ENCODE measurements around the gene PACSIN1.

The PACSIN1 gene

GRCh38 chr6:34547701-34548644 lies 82.1 kb downstream of the PACSIN1 start:
- DNase-seq, result no peak

DNA sequence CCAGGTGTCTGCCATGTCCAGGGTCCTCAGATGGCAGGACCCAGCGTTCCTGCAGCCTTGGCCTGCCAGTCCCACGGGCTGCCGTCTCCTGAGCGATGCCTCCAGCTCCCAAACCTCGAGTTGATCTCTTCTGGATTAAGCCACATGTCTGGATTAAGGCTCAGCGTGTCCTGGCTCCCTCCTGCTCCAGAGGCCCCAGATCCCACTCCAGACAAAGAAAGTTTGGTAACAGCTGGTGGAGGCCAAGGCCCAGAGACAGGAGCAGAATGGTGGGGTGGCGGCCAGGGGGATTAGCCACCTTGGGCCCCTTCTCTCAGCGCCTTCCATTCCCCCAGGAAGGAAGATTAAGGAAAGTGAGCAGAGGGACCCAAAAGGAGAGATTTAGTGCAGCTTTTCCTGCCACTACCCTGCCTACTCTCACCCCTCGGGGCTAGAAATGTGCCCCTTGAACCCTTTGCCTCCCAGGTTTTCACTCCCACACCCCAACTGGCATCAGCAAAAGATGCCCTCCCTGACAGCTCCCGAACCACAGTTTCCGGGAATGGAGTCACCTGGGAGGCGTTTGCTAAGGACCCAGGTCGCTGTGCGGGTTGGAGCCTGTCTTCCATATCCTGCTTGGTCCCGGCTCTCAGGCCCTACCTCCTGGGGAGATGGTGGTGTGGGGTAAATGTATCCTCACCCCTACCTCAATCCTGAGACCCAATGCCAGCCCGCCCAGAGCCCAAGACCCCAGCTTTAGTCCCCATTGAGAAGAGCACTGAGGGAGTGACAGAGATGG lies 83.3 kb downstream of the PACSIN1 start:
- DNase-seq, result no peak

- DNase-seq, result no peak
These were observed 83.9 kb downstream of the PACSIN1 start for GRCh38 chr6:34549804-34550202.

GRCh38 chr6:34551720-34552119 lies 85.8 kb downstream of the PACSIN1 start:
- DNase-seq, result no peak

DNA sequence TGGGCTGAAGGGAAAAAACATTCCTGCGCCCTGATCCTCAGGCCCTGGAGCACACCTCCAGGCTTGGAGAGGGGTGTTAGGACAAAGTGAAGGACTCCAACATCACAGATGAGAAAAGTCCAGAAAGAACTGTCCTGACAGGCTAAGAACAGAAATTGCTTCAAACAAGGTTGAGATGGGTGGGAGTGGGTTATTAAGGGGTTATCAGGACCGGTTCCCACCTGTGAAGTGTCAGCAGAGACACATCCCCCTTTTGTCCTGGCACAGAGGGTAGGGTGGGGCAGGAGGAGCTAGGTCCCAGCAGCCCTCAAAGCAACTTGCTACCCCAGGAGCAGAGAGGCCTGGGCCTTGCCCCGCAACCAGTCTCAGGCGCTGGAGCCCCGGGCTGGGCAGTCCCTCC lies 86.7 kb downstream of the PACSIN1 start:
- DNase-seq, result no peak

DNA sequence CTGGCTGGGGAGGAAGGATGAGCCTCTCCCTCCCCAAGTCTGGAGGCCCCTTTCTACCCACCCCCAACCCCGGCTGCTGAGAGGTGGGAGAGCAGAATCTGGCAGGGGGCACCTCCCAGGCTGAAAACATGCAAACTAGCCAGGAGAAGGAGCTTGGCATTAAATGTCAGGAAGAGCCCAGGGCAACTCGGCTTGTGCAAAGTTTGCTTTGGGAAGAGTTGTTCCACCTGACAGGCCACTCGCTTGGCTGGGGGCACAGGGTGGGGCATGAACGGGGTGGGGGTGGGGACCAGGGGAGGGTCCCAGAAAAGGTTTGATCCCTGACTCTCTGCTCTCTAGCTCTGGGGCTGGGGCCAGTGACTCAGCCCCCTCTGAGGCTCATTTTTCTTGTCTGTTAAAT lies 87.3 kb downstream of the PACSIN1 start:
- no peak for DNase-seq

DNA sequence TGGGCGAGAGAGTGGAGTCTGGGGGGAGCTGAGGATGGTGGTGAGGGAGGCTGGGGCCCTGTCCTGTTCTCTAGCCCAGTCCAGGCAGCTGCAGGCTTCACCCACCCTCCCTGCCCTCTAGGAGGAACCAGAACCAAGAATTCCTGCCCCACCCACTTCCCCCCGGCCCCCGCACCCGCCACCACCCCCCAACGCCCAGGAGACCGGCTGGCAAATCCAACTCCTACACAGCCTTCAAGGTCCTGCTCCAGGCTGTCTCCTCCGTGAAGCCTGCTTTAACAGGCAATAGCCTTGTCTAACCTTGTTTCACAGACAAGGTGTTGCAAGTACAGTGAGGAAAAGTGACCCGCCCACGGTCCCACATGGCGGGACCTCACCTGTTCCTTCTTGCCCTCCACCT lies 87.9 kb downstream of the PACSIN1 start:
- no peak for DNase-seq

DNA sequence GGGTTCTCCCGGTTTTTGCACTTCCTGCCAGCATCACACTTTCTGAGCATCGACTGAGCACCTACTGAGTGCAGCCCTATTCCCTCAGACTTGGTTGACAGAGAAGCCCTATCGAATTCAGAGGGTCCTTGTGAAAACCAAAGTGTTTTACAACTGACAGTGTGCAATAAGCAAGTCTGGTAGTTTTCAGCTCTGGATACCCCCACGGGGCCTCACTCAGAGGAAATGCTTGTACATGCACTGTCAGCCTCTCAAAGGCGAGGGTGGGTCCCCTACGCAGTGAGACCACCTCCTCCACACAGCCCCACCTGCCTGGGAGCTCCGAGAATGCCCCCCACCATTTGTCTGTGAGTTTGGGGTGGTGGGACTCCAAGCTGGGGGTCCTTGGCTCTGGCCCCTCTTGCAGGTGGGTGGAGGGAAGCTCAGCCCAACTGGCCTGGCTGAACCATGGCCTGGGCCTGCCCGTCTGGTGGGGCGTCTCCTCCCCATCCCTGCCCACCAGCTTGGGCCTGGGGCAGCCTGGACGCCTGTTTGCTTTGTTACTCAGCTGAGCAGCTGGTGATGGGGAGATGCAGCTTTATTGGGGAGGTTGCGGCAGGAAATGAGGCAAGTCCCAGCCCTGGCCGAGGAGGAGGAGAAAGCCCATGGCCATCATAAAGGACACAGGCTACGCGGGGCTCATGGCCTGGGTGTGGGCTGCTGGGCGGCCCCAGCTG lies 88.6 kb downstream of the PACSIN1 start:
- no peak for DNase-seq

GRCh38 chr6:34555007-34555322 lies 89.1 kb downstream of the PACSIN1 start:
- DNase-seq, result no peak

- no peak for DNase-seq
These were observed 89.5 kb downstream of the PACSIN1 start for GRCh38 chr6:34555328-34555727.

- DNase-seq, result no peak
These were observed 90.2 kb downstream of the PACSIN1 start, which contains the start of gene SPDEF for GRCh38 chr6:34556031-34556471. Gene SPDEF, minus strand, starts transcription at chr6:34556329. Its CDS starts 11,874 bp downstream, at chr6:34544455.

GRCh38 chr6:34556493-34556892 lies 90.6 kb downstream of the PACSIN1 start:
- no peak for DNase-seq

GRCh38 chr6:34557228-34557627 lies 91.4 kb downstream of the PACSIN1 start:
- DNase-seq, result no peak

- no peak for DNase-seq
These were observed 92.4 kb downstream of the PACSIN1 start for GRCh38 chr6:34558172-34558714.

GRCh38 chr6:34559651-34560365 lies 93.9 kb downstream of the PACSIN1 start:
- DNase-seq, result no peak

DNA sequence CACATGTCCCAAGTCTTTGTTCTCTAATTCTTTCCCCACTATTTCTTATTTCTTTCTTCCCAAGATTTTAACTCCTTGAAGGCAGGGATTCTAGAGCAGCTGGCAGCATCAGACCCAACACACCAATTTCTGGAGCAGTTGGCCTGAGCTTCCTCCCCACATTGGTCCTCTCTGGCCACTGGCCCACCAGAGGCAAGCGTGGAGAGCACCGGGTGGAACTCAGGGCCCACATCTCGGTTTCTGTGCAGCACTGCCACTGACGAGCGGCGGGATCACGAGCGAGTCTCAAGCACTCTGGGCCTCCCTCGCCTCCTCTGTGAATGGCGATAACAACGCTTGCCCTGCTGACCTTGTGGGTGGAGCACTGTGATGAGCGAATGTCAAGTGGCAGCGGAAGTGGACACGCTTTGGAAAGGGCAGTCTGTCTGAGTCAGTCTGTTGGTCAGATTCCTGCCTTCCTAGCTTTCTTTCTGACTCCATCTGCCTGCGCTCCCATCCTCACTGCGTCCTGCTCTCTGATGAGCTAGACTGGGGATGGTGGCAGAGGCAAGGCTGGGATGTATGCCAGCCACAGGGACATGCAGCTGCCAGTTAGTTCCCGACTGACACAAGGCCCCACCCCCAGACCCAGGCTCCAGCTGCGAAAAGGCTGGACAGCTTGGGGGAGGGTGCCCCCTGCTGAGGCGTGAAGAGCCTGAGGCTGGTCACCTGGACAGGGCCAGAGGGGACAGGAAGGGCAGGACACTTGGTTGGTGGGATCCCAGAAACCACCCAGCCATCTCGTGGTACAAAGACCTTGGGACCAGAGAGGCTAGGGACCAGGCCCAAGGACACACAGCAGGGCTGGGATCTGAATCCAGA lies 94.7 kb downstream of the PACSIN1 start:
- DNase-seq, result no peak

GRCh38 chr6:34561227-34561530 lies 95.3 kb downstream of the PACSIN1 start:
- no peak for DNase-seq

DNA sequence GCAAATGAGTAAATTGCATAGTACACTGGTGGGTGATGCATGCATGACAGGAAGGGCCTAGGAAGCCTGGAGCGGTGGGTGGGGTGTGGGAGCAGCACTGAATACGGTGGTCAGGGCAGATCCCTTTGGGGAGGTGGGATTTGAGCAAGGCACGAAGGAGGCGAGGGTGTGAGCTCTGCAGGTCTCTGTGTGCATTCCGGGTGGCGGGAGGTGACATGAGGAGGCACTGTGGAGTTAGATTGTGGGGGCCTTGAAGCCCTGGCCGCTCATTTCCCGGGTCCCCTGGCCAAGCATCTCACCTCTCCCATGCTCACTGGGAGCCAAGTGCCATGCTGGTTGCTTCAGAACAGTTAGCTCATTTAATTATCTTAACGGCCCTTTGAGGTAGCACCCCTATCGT lies 96.5 kb downstream of the PACSIN1 start:
- no peak for DNase-seq

- no peak for DNase-seq
These were observed 97.1 kb downstream of the PACSIN1 start for GRCh38 chr6:34562861-34563512.

DNA sequence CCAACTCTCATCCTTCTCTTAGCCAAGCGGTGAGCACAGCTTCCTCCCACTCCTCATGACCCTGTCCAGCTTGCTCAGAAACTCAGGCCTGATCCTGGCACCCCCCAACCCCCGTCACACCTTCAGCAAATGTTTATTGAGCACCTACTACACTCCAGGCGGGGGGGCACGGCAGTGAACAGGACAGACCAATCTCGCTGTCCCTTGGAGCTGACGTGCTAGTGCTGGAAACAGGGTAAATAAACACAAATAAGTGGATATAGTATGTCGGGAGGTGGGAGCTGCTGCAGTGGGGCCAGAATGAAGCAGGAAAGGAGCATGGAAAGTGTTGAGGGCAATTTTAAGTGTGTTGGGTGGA lies 97.6 kb downstream of the PACSIN1 start:
- DNase-seq, result no peak

DNA sequence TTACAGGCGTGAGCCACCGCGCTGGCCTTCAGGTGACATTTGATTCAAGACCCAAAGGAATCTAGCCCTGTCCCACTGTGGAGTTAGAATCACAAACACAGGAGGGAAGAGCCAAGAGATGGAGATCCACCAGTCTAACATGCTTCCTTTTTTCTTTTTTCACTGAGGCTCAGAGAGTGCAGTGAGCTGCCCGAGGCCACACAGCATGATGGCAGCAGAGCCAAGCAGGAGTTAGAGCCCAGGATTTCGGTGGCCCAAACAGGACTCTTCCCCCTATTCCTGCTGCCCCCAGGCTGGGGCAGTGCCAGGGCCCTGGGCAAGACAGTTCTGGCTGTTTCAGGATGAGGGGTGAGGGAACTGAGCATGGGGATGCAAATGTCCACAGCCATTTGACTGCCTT lies 98.3 kb downstream of the PACSIN1 start:
- DNase-seq, result no peak

Measured in right hindlimb (tissue), 1 donor.